GM20000 (cell line): ENCODE data around the gene PNLIPRP2.
A peak's percentile ranks its signal among the peaks of the same experiment; 100 is the strongest.

Source experiments
- DNase-seq: peaks from one replicate; pipeline ENCODE4 v3.0.0; 2012; ENCODE audit warnings: low spot score
- CTCF ChIP-seq: IDR thresholded peaks from 2 replicates; pipeline ENCODE4 v1.5.1; 2012; ENCODE audit warnings: mild to moderate bottlenecking, control low read depth; ENCODE audit errors: extremely low read depth, missing control alignments

PNLIPRP2 gene

DNA sequence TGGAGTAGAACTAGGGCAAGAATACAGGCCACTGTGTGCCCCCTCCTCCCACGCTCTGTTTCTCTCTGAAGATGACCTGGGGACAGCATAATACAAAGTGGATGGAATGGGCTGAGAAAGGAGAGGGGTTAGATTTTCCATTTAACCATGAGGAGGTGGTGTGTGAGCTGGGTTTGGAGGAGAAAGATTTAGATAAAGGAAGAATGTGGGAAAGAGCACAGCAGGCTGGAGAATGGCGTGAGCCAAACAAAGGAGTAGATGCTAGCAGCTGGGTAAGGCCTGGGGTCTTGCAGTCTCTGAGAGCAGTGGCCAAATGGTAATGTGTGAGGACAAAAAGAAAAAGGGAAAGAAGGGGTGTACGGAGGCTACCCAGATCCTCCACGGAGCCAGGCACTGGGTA lies 8.6 kb downstream of the PNLIPRP2 start:
- DNase-seq: peak; percentile 8
- TF ChIP-seq CTCF: no peak

DNA sequence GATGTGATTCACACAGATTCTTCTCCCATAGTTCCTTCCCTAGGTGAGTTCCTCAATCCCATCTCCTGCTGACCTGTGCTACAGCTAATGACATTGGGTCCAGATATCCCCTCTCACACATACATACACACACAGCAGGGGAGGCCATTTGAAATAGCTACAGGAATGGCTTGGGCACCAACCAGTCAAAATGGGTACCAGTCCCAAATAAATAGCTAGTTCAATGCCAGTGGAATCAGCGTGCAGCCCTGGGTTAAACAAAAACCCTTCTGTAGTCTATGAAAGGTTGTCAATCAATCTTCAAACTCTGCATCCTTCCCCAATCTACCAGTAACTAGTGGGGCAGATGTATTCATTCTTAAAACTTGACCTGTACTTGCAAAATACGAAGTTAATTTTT lies 9.3 kb downstream of the PNLIPRP2 start:
- no peak for TF ChIP-seq CTCF
- no peak for DNase-seq

- TF ChIP-seq CTCF: no peak
- DNase-seq: no peak
These were observed 11.1 kb downstream of the PNLIPRP2 start for GRCh38 chr10:116631871-116632295.

DNA sequence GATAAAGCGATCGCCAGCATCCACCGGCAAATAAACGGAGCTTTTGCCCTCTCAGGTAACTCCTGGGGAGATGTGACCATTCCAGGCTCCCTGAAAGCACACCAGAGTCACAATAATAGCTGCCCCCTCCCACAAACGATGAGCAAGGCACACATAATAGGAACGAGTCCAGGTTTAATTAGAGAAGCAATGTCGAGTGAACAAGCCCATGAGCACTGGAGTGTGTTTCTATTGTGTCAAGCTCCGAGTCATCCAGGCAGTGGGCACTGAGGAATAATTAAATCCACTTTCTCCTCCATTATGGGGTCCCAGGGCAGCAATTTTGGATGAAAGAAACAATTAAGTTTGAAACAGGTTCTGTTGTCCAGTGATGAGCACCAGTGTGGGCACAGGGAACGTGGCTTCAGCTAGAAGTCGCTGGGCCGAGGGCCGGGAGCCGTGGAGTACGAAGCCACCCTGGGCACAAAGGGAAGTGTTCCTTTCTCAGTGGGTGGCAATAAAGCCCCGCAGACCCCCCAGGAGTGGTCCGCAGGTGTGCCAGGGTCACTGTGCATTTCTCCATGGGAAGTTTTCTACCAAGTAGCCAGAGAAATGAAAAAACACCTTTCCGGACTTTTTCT lies 12.0 kb downstream of the PNLIPRP2 start:
- DNase-seq: no peak

GRCh38 chr10:116633216-116633600 lies 12.5 kb downstream of the PNLIPRP2 start:
- TF ChIP-seq CTCF: no peak
- DNase-seq: no peak

More for the DNA sequence above, 12.0 kb downstream of the PNLIPRP2 start:
- no peak for TF ChIP-seq CTCF

- DNase-seq: no peak
- no peak for TF ChIP-seq CTCF
These were observed 13.6 kb downstream of the PNLIPRP2 start for GRCh38 chr10:116634126-116634975.

DNA sequence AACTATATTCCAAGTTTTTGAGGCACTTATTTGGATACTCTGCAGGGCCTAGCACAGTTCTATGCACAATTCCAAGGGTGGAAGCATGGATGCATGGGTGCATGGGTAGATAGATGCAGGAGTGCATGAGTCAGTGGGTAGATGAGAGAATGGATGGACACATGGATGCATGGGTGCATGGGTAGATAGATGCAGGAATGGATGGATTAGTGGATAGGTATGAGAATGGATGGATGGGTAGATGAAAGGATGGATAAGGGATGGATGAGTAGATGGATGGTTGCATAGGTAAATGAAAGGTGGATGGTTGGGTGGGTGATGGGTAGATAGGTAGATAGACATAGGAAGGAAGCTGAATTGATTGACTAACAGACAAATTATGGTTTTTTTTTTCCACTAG lies 15.6 kb downstream of the PNLIPRP2 start:
- TF ChIP-seq CTCF: no peak
- no peak for DNase-seq
